Hepatocyte (in vitro differentiated cells): ENCODE measurements around the gene GRB10. TPM values are rescaled to one million over a fixed set of nuclear protein-coding genes. Genes with fewer than 3 reads are reported as not detected.
A peak's percentile ranks its signal among the peaks of the same experiment; 100 is the strongest.

ENCODE experiments used
- DNase-seq: peaks from one replicate; pipeline ENCODE4 v3.0.0-alpha.2; 2016; ENCODE audit warnings: low spot score
- H2AFZ ChIP-seq: fragments of 200-600 bp; sonication (generic); 2 replicates; pipeline ENCODE4 v1.6.0; 2016; ENCODE audit warnings: antibody characterized with exemption, mild to moderate bottlenecking
- H3K27ac ChIP-seq: fragments of 200-600 bp; sonication (generic); 2 replicates; pipeline ENCODE4 v1.5.1; 2016; ENCODE audit warnings: mild to moderate bottlenecking
- H3K27me3 ChIP-seq: fragments of 200-600 bp; sonication (generic); 2 replicates; pipeline ENCODE4 v1.6.1; 2016
- H3K36me3 ChIP-seq: fragments of 200-600 bp; sonication (generic); replicated peaks from 2 replicates; pipeline ENCODE4 v1.5.1; 2016; ENCODE audit warnings: low read depth; ENCODE audit not compliant: insufficient read depth
- H3K4me1 ChIP-seq: fragments of 200-600 bp; sonication (generic); 2 replicates; pipeline ENCODE4 v1.5.1; 2016; ENCODE audit warnings: mild to moderate bottlenecking, moderate library complexity; ENCODE audit not compliant: insufficient read depth
- H3K4me2 ChIP-seq: fragments of 200-600 bp; sonication (generic); 2 replicates; pipeline ENCODE4 v1.6.0; 2016
- H3K4me3 ChIP-seq: fragments of 200-600 bp; sonication (generic); 2 replicates; pipeline ENCODE4 v1.5.1; 2016; ENCODE audit warnings: mild to moderate bottlenecking
- H3K79me2 ChIP-seq: fragments of 200-600 bp; sonication (generic); 2 replicates; pipeline ENCODE4 v1.6.0; 2017; ENCODE audit warnings: mild to moderate bottlenecking
- H3K9me2 ChIP-seq: fragments of 200-600 bp; sonication (generic); replicated peaks from 2 replicates; pipeline ENCODE4 v1.6.0; 2017; ENCODE audit warnings: mild to moderate bottlenecking; ENCODE audit not compliant: insufficient read depth
- H3K9me3 ChIP-seq: fragments of 200-600 bp; sonication (generic); 2 replicates; pipeline ENCODE4 v1.5.1; 2016; ENCODE audit warnings: low read depth, mild to moderate bottlenecking
- H4K20me1 ChIP-seq: fragments of 200-600 bp; sonication (generic); 2 replicates; pipeline ENCODE4 v1.6.0; 2016; ENCODE audit warnings: mild to moderate bottlenecking; ENCODE audit not compliant: insufficient read depth, poor library complexity, severe bottlenecking
- CTCF ChIP-seq: fragments of 200-600 bp; sonication (generic); IDR thresholded peaks from 2 replicates; pipeline ENCODE4 v1.5.1; 2016; ENCODE audit warnings: antibody characterized with exemption, mild to moderate bottlenecking; ENCODE audit not compliant: poor library complexity
- EZH2 ChIP-seq: fragments of 200-600 bp; sonication (generic); IDR thresholded peaks from 2 replicates; pipeline ENCODE4 v1.6.1; 2016; ENCODE audit warnings: antibody characterized with exemption, mild to moderate bottlenecking, borderline replicate concordance
- EZH2phosphoT487 ChIP-seq: fragments of 200-600 bp; sonication (generic); IDR thresholded peaks from one replicate; pipeline ENCODE4 v1.6.1; 2018; ENCODE audit warnings: antibody characterized with exemption, mild to moderate bottlenecking, low read depth, moderate library complexity; ENCODE audit not compliant: unreplicated experiment, severe bottlenecking
- WGBS: methylation state at CpG from one replicate; pipeline ENCODE4 v1.1.6; 2016; ENCODE audit warnings: low lambda C conversion rate; ENCODE audit errors: missing lambda C conversion rate; 5-methylcytosine and 5-hydroxymethylcytosine counted together
- polyA plus RNA-seq: library from polyadenylated mRNA; unstranded; fragments of >200 nt; fragmentation: Nextera tagmentation; extraction: Ambion mirVana; gene quantifications from 2 replicates; pipeline ENCODE4 v1.2.1, GENCODE V29; 2016
- total RNA-seq: library from RNA; depleted of rRNA; stranded (reverse); fragments of >200 nt; gene quantifications from 2 replicates; pipeline ENCODE4 v1.2.3, GENCODE V29; 2014

The GRB10 gene
- total and polyA plus RNA-seq, 2 experiments from 2014 or later, result 47.6 to 65.9 TPM

- Histone ChIP-seq H3K4me2 (no peak overlapping the region), H3K36me3 (no peaks in the 10 kb centered on the region)
These were observed 167.1 kb downstream of the GRB10 start for GRCh38 chr7:50615519-50616080.

GRCh38 chr7:50614721-50615518, 167.8 kb downstream of the GRB10 start:
- Histone ChIP-seq H3K36me3 (no peaks in the 10 kb centered on the region), H3K4me1 (peaks cover 9% of the 10 kb centered on the region), H3K4me2 (no peak overlapping the region)

More at GRCh38 chr7:50615519-50616080, 167.1 kb downstream of the GRB10 start:
- Histone ChIP-seq H3K27ac (peak overlapping the region; percentile 83), H3K9me3 (no peaks in the 10 kb centered on the region), H3K4me3 (no peak overlapping the region), H3K9me2 (no peaks in the 10 kb centered on the region), H4K20me1 (no peaks in the 10 kb centered on the region), H3K79me2 (no peaks in the 10 kb centered on the region), H3K27me3 (no peaks in the 10 kb centered on the region), H2AFZ (no peak overlapping the region), H3K4me1 (peaks cover 9% of the 10 kb centered on the region)
- 89% methylated on average over 5 of the region's 5 CpGs for WGBS
- DNase-seq, result no peak
- TF ChIP-seq CTCF (no peak), EZH2 (no peak), EZH2phosphoT487 (no peak)

GRCh38 chr7:50613473-50613872, 169.2 kb downstream of the GRB10 start:
- no peaks in the 10 kb centered on the region for H3K79me2 ChIP-seq
- no peak overlapping the region for H2AFZ ChIP-seq
- H3K4me3 ChIP-seq, result no peak overlapping the region
- no peak for TF ChIP-seq EZH2
- TF ChIP-seq EZH2phosphoT487, result no peak
- TF ChIP-seq CTCF, result no peak
- 95% methylated on average over 8 of the region's 8 CpGs for WGBS
- no peak overlapping the region for H3K4me2 ChIP-seq
- H3K27ac ChIP-seq, result no peak overlapping the region
- no peak for DNase-seq
- H3K36me3 ChIP-seq, result no peaks in the 10 kb centered on the region
- no peaks in the 10 kb centered on the region for H3K9me2 ChIP-seq
- no peaks in the 10 kb centered on the region for H3K27me3 ChIP-seq
- peaks cover 9% of the 10 kb centered on the region for H3K4me1 ChIP-seq
- no peaks in the 10 kb centered on the region for H4K20me1 ChIP-seq
- H3K9me3 ChIP-seq, result no peaks in the 10 kb centered on the region

More at GRCh38 chr7:50614721-50615518, 167.8 kb downstream of the GRB10 start:
- Histone ChIP-seq H3K27me3 (no peaks in the 10 kb centered on the region), H4K20me1 (no peaks in the 10 kb centered on the region), H3K4me3 (no peak overlapping the region), H3K27ac (peak overlapping the region; percentile 83), H3K9me3 (no peaks in the 10 kb centered on the region), H3K79me2 (no peaks in the 10 kb centered on the region), H2AFZ (no peak overlapping the region), H3K9me2 (no peaks in the 10 kb centered on the region)
- WGBS, result 85% methylated on average over 20 of the region's 20 CpGs
- TF ChIP-seq EZH2phosphoT487, result no peak
- no peak for TF ChIP-seq EZH2
- peak; percentile 49 for TF ChIP-seq CTCF
- DNase-seq, result peak; percentile 69
